ENCODE data around the gene MAP9.
"Not testable (repeated sequence)": the region's sequence is repeated elsewhere in the genome, so short reads cannot be mapped to it uniquely, and the experiment has no call there.

The MAP9 gene

DNA sequence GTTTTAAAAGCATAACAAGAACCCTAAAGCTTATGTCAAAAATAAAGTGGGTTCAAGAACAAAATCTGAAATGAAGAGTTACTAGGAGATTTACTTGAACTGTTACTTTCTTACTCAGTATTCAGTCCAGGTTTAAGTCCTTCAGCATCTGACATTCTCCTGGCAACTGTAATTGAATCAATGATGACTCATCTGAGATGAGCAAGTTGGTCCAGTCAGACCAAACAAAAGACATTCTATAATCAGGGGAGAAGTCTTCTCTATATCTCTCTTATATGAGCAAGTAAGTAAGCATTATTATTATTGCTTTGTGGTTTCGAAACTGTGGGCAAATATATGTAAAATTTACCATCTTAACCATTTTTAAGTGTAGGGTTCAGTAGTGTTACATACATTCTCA is 34.6 kb downstream of the MAP9 start:
- no peak for DNase-seq (ENCODE audit: low read depth in 2 of 2)

GRCh38 chr4:155339999-155340398 is 36.8 kb downstream of the MAP9 start:
- DNase-seq (ENCODE audit: low read depth in 2 of 2), result no peak

DNA sequence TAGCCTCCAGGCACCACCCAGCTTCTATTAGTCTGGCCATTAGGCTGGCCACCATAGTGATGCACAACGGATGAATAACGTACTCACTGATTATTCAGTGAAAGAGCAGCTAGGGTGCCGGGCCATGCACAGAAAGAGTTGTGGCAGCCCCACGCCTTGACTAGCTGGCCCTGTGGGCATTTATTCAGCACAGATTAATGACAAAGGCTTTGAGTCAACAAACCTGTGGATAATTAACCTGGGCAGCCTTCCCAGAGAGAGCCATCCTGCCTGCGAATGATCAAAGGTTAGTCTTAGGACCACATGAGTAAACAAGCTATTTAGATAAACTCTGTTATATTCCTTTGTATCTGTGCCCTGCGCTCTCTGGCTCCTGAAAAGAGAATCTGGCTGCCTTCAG is 37.2 kb downstream of the MAP9 start:
- DNase-seq (ENCODE audit: low read depth in 2 of 2), result no peak

DNA sequence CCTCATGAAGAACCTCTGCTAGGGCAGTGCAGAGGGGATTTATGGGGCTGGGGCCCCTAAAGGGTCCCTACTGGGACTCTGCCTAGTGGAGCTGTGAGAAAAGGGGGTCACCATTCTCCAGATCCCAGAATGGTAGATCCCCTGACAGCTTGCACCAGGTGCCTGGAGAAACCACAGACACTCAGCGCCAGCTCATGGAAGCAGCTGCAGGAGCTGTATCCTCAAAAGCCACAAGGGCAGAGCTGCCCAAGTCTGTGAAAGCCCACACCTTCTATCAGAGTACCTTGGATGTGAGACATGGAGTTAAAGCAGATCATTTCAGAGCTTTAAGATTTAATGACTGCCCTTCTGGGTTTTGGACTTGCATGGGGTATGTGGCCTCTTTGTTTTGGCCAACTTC is 38.6 kb downstream of the MAP9 start:
- DNase-seq (ENCODE audit: low read depth in 2 of 2), result no peak

DNA sequence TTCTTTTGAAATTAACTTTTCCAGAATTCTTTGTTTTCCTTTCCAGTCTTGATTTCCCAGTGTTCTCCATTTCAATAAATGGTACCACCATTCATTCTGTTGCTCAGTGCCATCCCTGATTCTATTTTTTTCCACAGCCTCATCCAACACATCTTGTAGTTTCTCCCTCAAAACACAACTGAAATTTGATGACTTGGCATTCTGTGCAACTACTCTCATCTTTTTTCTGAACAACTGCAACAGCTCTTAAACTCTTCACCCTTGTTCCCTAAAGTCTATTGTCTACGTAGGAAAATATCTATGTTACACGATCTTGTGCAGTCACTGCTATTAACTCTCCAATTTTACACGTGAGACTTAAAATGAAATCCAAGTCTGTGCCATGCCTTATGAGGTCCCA is 40.5 kb downstream of the MAP9 start:
- no peak for DNase-seq (ENCODE audit: low read depth in 2 of 2)

DNA sequence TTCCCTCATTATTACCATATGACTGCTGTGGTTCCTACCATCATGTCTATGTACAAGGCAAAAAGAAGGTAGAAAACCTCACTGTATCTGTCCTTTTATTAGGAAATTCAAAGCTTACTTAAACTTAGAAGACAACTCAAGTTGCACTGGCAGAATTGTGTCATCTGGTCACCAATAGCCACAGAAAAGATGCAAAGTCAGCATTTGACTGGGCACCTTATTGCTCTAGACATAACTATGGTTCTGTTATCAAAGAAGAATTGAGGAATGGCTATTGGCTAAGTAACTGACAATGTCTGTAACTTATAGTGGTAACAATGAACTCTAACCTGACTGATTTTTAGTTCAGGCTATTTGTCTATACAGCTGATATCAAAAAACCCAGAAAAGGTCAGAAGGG is 45.3 kb downstream of the MAP9 start:
- DNase-seq (ENCODE audit: low read depth in 2 of 2), result no peak

DNA sequence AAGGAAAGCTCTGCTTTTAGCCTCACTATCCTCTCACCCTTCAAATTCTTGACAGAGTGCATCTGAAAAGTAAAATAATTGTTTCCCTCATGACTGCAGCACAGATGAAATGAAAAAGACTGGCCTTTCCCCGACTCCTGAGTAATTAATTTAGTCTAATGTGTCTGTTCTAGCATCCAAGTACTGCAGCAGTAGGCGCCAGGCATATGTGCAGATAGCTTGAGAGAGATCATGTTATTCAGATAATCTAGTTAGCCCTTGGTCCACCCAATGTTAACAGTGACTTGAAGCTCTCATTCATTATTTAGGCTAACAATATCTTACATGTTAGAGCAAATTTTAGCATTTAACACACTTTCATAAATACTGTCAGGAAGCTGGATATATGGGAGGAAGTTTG is 54.0 kb downstream of the MAP9 start:
- no peak for DNase-seq (ENCODE audit: low read depth in 2 of 2)

DNA sequence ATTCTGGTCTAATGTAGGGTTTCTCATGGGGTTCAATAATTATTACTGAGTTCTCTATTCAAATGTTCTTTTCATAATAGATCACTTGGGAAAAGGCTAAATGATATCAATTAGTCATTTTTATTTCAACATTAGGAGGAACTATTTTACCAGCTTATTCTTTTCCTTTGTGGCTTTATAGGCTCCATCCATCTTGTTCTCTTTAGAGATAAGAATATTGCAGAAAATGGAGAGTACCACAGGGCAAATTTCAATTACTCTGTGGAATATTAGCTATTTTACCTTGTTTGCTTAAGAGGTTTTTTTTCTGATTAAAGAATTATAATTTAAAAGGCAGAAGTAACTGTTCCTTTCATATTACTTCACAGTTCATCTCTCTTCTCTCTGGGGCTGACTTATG is 55.8 kb downstream of the MAP9 start:
- no peak for DNase-seq (ENCODE audit: low read depth in 2 of 2)

DNA sequence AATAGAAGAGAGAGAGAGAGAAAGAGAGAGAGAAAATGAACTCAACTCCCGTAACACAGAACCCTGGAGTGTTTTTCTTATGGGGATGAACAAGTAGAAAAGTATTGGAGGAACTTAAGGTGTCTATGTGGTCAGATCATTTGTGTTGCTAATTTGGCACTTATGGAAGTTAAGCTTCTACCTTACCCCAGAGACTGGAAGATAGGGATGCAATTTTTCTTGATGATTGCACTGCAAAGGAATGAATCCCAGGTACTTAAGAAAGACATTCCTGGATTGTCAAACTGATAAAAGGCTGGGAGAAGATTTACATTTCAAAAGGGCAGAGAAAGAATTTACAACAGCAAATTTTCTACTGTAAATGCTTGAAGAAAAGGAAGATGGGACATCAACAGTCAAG is 57.2 kb downstream of the MAP9 start:
- no peak for DNase-seq (ENCODE audit: low read depth in 2 of 2)

GRCh38 chr4:155312027-155312426 is 64.7 kb downstream of the MAP9 start:
- DNase-seq (ENCODE audit: low read depth in 2 of 2), result not testable (repeated sequence)

- DNase-seq (ENCODE audit: low read depth in 2 of 2), result no peak
Measured at GRCh38 chr4:155307731-155308277, 69.0 kb downstream of the MAP9 start.

DNA sequence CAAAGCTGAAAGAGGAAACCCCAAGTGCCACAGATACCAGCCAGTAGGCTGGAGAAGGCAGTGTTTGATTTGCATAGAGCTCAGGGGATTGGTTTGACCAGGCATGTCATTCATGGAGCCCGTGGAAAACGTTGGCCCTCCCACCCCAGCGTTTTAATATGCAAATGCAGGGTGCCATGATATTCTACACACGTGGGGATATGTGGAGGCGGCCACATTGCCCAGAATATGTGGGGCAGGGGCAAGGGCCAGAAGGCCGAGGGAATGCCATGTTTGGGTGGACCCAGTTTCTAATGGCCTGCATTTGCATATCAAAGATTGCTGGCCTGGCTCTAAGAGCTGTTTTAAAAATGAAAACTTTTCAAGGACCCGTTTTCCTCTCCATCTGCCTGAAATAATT is 71.1 kb downstream of the MAP9 start:
- DNase-seq (ENCODE audit: low read depth in 2 of 2), result no peak

GRCh38 chr4:155304375-155304774 is 72.4 kb downstream of the MAP9 start:
- no peak for DNase-seq (ENCODE audit: low read depth in 2 of 2)

DNA sequence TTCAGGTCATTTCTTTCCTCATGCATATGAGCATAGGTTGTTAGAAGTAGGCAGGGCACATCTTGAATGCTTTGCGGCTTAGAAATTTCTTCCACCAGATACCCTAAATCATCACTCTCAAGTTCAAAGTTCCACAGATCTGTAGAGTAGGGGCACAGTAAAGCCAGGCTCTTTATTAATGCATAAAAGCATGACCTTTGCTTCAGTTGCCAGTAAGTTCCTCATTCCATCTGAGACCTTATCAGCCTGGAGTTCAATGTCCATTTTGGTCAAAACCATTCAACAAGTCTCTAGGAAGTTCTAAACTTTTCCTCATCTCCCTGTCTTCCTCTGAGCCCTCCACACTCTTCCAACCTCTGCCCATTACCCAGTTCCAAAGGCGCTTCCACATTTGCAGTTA is 77.7 kb downstream of the MAP9 start:
- no peak for DNase-seq (ENCODE audit: low read depth in 2 of 2)

Measured in stimulated activated CD4-positive, alpha-beta T cell treated with anti-CD3 and anti-CD28 coated beads, Interleukin-12 subunit alpha, Interleukin-12 subunit beta, amount 100 ng/mL, for 24 hours (primary cell).